ENCODE measurements around the gene TPM1. TPM values are rescaled to one million over a fixed set of nuclear protein-coding genes. Genes with fewer than 3 reads are reported as not detected.
A peak's percentile ranks its signal among the peaks of the same experiment; 100 is the strongest.

TPM1 gene
- total RNA-seq, 4 donors from 2014 or later, result 656 to 1,383 (median 909) TPM

GRCh38 chr15:63028442-63029110 is 14.0 kb upstream of the TPM1 start:
- ATAC-seq, result no peak
- H3K36me3 ChIP-seq, result no peaks in the 10 kb centered on the region
- TF ChIP-seq, protein P1, sequence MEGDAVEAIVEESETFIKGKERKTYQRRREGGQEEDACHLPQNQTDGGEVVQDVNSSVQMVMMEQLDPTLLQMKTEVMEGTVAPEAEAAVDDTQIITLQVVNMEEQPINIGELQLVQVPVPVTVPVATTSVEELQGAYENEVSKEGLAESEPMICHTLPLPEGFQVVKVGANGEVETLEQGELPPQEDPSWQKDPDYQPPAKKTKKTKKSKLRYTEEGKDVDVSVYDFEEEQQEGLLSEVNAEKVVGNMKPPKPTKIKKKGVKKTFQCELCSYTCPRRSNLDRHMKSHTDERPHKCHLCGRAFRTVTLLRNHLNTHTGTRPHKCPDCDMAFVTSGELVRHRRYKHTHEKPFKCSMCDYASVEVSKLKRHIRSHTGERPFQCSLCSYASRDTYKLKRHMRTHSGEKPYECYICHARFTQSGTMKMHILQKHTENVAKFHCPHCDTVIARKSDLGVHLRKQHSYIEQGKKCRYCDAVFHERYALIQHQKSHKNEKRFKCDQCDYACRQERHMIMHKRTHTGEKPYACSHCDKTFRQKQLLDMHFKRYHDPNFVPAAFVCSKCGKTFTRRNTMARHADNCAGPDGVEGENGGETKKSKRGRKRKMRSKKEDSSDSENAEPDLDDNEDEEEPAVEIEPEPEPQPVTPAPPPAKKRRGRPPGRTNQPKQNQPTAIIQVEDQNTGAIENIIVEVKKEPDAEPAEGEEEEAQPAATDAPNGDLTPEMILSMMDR (IDR thresholded peaks at IDR 0.05 in 4 of 5, conservative IDR thresholded peaks at IDR 0.05 in 1 of 5), result no peak
- no peak for TF ChIP-seq POLR2A (IDR thresholded peaks at IDR 0.05)
- DNase-seq, result no peak
- H3K27ac ChIP-seq, result no peak overlapping the region
- no peaks in the 10 kb centered on the region for H3K9me3 ChIP-seq
- H3K27me3 ChIP-seq, result no peaks in the 10 kb centered on the region
- H3K4me1 ChIP-seq, result no peaks in the 10 kb centered on the region
- H3K4me3 ChIP-seq, result no peak overlapping the region
- intact Hi-C loops (cut with DNase I; ENCODE audit: low total_unique reads), result no loop called here
- in situ Hi-C loops (cut with MboI; ENCODE audit: low sequenced_read_pairs in 4 of 4), result no loop called here

DNA sequence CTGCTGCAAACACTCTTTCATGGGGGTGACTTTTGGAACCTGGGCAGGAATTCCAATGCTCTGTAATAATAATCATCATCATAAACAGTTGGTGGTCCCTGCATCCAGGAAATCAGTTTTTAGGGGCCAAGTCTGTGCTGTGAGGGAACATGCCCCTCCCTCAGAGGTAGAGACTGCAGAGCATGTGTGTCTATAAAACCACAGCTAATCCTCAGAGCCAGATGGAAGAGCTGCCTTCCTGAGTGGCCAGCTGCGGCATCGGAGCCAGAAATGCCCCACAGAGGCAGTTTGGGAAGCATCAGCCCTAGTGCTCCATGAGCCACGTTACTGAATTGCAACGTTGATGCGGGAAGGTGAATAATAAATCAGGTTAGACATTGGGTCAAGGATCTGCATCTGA is 12.9 kb upstream of the TPM1 start:
- intact Hi-C loops (cut with DNase I; ENCODE audit: low total_unique reads), result no loop called here
- no peak overlapping the region for H3K4me3 ChIP-seq
- ATAC-seq, result no peak
- H3K27ac ChIP-seq, result no peak overlapping the region
- no peak for DNase-seq
- H3K36me3 ChIP-seq, result no peaks in the 10 kb centered on the region
- no peak for TF ChIP-seq POLR2A (IDR thresholded peaks at IDR 0.05)
- TF ChIP-seq, protein P1 (IDR thresholded peaks at IDR 0.05 in 4 of 5, conservative IDR thresholded peaks at IDR 0.05 in 1 of 5), result no peak
- H3K27me3 ChIP-seq, result no peaks in the 10 kb centered on the region
- in situ Hi-C loops (cut with MboI; ENCODE audit: low sequenced_read_pairs in 4 of 4), result no loop called here
- no peaks in the 10 kb centered on the region for H3K9me3 ChIP-seq
- peaks cover 3 to 6% of the 10 kb centered on the region in 2 donors for H3K4me1 ChIP-seq

DNA sequence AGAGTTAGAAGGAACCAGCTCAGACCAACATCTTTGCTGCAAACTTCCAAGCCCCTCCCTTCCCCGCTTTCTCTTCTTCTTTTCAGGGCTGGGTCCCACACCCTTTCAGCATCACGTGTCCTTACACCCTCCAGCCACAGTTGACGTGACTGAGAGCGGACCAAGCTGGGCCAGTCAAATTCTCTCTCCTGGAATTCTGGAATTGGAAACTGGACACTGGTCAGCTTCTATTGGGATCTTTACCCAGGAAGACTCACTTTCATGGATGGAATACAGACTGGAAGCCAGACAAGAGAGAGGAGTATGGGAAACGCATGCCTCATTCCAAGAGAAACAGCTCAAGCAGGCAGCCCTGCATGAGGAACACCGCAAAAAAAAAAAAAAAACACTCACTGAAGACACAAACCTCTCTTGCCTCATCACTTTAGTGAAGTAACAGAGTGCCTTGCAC is 12.4 kb upstream of the TPM1 start:
- in situ Hi-C loops (cut with MboI; ENCODE audit: low sequenced_read_pairs in 4 of 4) (no loop called here), intact Hi-C loops (cut with DNase I; ENCODE audit: low total_unique reads) (no loop called here)
- Histone ChIP-seq H3K27ac (no peak overlapping the region), H3K4me3 (no peak overlapping the region), H3K27me3 (no peaks in the 10 kb centered on the region), H3K9me3 (no peaks in the 10 kb centered on the region), H3K36me3 (no peaks in the 10 kb centered on the region), H3K4me1 (peaks cover 8 to 11% of the 10 kb centered on the region in 2 donors)
- peak in 1 of 2 donors; percentile 46 for DNase-seq
- peak in 1 of 2 donors; percentile 48 for ATAC-seq
- TF ChIP-seq, protein P1 (IDR thresholded peaks at IDR 0.05 in 4 of 5, conservative IDR thresholded peaks at IDR 0.05 in 1 of 5), result no peak
- TF ChIP-seq POLR2A (IDR thresholded peaks at IDR 0.05), result no peak

GRCh38 chr15:63034578-63034977 is 8.0 kb upstream of the TPM1 start:
- ATAC-seq, result no peak
- Histone ChIP-seq H3K27ac (peak overlapping the region; percentile 70 to 94 (median 77)), H3K27me3 (no peaks in the 10 kb centered on the region), H3K9me3 (no peaks in the 10 kb centered on the region), H3K4me1 (peaks cover 16 to 25% of the 10 kb centered on the region in 2 donors), H3K4me3 (no peak overlapping the region), H3K36me3 (no peaks in the 10 kb centered on the region)
- TF ChIP-seq, protein P1 (IDR thresholded peaks at IDR 0.05 in 4 of 5, conservative IDR thresholded peaks at IDR 0.05 in 1 of 5), result no peak
- no peak for TF ChIP-seq POLR2A (IDR thresholded peaks at IDR 0.05)
- in situ Hi-C loops (cut with MboI; ENCODE audit: low sequenced_read_pairs in 4 of 4) (no loop called here), intact Hi-C loops (cut with DNase I; ENCODE audit: low total_unique reads) (no loop called here)
- no peak for DNase-seq

Data from gastrocnemius medialis (tissue), 4 donors.